IPS DF 19.7 (cell line): Measurements from ENCODE around the gene KIF26B.

Experiments
- DNase-seq: peaks from one replicate; pipeline ENCODE4 v3.0.0-alpha.2; 2013; ENCODE audit warnings: low read depth, low spot score

The KIF26B gene

DNA sequence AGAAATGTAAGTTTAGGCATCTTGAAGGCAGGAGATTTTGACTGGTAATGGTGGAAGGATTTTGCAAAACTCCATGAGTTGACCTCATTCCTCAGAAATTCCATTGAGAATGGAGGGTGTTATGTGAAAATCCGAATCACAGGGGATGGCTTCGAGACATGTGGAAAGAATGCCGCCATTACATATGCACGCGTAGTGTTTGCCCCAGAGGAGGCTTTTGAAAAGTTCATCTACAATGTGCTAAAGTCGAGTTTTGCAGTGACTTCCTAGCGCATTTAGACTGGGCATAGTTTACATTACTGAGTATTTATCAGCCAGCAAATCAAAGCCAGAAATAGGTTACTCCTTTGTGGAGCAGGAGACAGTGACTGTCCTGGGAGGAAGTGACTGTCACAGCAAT, 307.4 kb downstream of the KIF26B start:
- DNase-seq: no peak

DNA sequence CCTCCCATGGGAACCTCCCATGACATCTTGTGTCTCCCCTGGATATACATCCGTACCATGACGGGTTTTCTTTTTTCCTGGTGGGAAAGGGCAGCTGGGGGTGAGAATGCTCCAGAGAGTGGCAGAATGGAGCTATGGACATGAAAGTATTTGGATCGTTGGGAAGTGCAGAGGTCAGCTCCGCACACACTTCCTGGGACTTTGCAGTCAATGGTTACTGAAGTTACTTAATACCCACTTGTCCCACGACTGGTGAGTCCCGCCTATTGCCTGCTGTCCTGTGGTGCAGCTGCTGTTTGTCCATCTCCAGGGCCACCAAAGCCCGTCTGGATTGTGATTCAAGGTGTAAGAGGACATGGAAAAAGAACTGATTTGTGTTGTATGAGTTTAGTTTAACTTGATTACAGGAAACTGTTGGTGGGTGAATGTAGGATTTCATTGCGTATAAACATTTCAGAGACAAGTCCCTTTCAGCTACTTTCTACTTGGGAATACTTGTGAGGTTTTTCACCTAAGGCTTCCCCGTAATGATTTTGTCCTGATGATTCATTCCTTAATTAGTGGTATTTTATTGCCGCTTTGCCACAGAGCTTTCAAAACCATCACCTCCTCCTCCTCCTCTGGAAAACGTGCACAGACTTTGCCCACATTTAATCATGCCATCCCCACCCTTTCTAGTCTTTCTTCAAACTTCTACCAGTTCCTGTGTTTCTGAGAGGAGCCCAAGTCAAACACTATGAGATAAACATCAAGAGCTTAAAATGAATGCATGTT, 308.8 kb downstream of the KIF26B start:
- no peak for DNase-seq

- no peak for DNase-seq
These were observed 309.5 kb downstream of the KIF26B start for GRCh38 chr1:245464290-245464689.

GRCh38 chr1:245465666-245466065, 310.9 kb downstream of the KIF26B start:
- no peak for DNase-seq

DNA sequence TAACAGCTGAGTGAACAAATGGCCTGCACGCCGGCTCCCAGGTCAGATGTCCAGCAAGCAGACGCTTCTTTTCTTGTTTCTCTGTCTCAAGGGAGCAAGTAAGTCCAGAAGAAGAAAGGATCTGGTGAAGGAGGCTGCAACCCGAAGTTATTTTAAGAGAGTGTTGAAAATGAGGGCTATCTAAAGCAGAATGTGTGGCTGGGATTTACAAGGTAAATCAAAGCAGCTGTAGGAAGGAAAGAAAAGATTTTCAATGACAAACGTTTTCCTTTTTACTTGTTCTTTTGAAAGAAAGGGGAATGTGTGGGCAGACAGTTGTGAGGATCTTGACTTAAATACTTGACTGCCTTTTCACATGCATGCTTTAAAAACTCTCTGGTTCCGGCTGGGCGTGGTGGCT, 311.5 kb downstream of the KIF26B start:
- DNase-seq: no peak

GRCh38 chr1:245467804-245468203, 313.0 kb downstream of the KIF26B start:
- DNase-seq: no peak

- no peak for DNase-seq
These were observed 314.2 kb downstream of the KIF26B start for GRCh38 chr1:245469006-245469405.

- DNase-seq: no peak
These were observed 314.9 kb downstream of the KIF26B start for GRCh38 chr1:245469734-245470133.

GRCh38 chr1:245475126-245475525, 320.3 kb downstream of the KIF26B start:
- DNase-seq: no peak

GRCh38 chr1:245475961-245476516, 321.3 kb downstream of the KIF26B start:
- DNase-seq: no peak

- DNase-seq: no peak
These were observed 323.2 kb downstream of the KIF26B start for GRCh38 chr1:245477941-245478340.

GRCh38 chr1:245480393-245481120, 325.8 kb downstream of the KIF26B start:
- DNase-seq: no peak

GRCh38 chr1:245481261-245481660, 326.5 kb downstream of the KIF26B start:
- no peak for DNase-seq

- no peak for DNase-seq
These were observed 328.5 kb downstream of the KIF26B start for GRCh38 chr1:245483247-245483646.

GRCh38 chr1:245484176-245484575, 329.4 kb downstream of the KIF26B start:
- DNase-seq: peak; percentile 65

- DNase-seq: no peak
These were observed 331.2 kb downstream of the KIF26B start for GRCh38 chr1:245485996-245486395.

GRCh38 chr1:245486775-245487470, 332.1 kb downstream of the KIF26B start:
- no peak for DNase-seq

GRCh38 chr1:245488346-245489129, 333.8 kb downstream of the KIF26B start:
- no peak for DNase-seq

- DNase-seq: no peak
These were observed 335.1 kb downstream of the KIF26B start for GRCh38 chr1:245489838-245490237.

GRCh38 chr1:245493029-245493428, 338.2 kb downstream of the KIF26B start:
- no peak for DNase-seq

GRCh38 chr1:245495681-245496080, 340.9 kb downstream of the KIF26B start:
- no peak for DNase-seq
